Activated gamma-delta T cell treated with Interleukin-2 at 50 U/mL for 16 hours (primary cell): ENCODE data around the gene WIPF2.

Source experiments
- DNase-seq: peaks from one replicate; pipeline ENCODE4 v3.0.0-alpha.2; 2020

The WIPF2 gene

DNA sequence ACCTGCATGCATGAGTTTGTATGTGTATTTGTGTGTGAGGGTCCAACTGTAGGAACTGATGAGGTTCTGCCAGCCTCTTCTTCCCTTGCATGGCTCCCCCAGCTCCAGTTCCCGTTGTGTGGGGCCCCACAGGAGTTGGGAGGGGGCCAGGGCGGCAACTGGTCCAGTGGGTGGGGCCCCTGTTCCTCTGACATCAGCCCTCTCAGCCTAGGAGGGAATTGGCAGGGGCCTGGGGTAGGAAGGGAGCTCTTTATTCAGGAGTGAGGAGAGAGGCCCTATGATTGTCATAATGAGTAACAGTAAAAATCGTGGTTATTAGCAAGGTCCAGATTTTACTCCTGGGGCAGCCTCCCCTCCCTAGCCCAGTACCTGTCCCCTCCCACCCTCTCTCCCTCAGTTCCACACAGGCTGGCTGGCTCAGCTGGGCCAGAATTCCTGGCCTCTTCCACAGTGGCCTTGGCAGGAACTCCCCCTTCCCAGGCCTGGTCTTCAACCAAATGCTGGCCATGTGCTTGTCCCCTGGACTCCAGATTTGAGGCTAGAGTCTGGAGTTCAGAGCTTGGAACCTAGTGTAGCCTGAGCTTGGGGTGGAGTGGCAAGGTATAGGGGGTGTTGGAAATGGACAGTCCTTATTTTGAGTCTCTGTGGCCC is 108.8 kb downstream of the WIPF2 start:
- no peak for DNase-seq

GRCh38 chr17:40328386-40328766 is 109.3 kb downstream of the WIPF2 start:
- no peak for DNase-seq

DNA sequence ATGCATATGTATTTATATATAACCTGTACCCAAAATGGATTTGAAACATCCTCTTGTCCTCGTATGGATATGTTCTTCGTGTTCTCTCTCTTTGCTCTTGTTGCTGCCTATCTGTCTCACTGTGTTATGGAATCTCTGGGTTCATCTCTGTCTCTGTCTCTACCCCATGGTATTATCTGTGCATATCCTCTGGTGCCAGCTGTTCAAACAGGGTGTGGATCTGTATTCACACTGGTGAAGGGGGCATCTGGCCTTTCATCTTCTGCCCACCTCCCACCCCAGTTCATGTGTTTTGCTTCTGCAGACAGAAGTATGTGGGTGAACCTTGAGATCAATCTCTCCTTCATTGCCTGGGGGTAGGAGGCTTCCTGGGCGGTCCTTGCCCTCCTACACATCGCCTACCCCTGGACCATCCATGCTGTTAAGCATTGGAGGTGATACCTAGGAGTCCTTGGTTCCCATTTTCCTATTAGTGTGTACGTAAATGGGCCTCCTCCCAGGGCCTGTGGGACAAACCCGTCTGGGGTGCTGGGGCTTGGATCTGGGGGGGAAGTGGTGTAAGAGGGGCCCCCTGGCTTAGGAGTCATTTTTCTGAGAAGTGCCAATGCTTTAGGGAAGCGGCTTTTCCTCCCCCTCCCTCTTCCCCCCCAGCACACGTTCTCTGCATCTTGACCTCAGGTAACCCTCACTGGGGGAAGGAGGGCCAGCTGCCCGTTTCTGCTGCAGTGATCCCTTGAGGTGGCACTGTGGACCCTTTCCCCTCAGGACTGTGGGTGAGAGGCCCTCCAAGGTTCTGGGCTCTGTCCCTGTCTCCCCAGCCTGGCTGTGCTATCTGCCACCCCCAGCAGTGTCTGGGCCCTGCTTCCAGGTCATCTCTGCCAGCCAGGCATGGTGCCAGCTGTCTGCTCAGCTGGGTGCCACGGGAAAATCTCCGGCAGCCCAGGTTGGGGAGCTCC is 111.0 kb downstream of the WIPF2 start:
- DNase-seq: no peak

DNA sequence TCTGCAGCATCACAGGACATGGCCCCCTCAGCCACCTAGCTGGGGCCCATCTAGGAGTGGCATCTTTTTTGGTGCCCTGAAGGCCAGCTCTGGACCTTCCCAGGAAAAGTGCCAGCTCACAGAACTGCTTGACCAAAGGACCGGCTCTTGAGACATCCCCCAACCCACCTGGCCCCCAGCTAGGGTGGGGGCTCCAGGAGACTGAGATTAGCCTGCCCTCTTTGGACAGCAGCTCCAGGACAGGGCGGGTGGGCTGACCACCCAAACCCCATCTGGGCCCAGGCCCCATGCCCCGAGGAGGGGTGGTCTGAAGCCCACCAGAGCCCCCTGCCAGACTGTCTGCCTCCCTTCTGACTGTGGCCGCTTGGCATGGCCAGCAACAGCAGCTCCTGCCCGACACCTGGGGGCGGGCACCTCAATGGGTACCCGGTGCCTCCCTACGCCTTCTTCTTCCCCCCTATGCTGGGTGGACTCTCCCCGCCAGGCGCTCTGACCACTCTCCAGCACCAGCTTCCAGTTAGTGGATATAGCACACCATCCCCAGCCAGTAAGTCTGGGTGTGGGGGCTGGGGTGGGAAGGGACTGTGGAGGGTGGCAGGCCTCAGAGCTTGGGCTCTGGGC is 111.9 kb downstream of the WIPF2 start:
- DNase-seq: no peak

- no peak for DNase-seq
Measured at GRCh38 chr17:40331743-40332641, 112.9 kb downstream of the WIPF2 start.
